Thoracic aorta endothelial cell (primary cell): Measurements from ENCODE around the gene SSBP4. TPM values are rescaled to one million over a fixed set of nuclear protein-coding genes. Genes with fewer than 3 reads are reported as not detected.

Source experiments
- small RNA-seq: library from RNA; depleted of rRNA; stranded (forward); fragments of <200 nt; gene quantifications from one replicate; pipeline ENCODE3, GENCODE V24; 2012
- total RNA-seq: library from RNA; depleted of rRNA; stranded (reverse); fragments of >200 nt; gene quantifications from 2 replicates; pipeline ENCODE4 v1.2.3, GENCODE V29; 2012

Gene SSBP4
- total RNA-seq: 82.0 and 110 TPM in 2 replicates

GRCh38 chr19:18419195-18419698 lies at the start of gene SSBP4:
Gene SSBP4, plus strand, starts transcription at chr19:18419398. Its CDS starts 251 bp downstream, at chr19:18419649.

GRCh38 chr19:18385675-18386542 lies 33.3 kb upstream of the SSBP4 start, which contains the start of gene GDF15:
Gene GDF15, plus strand, starts transcription at chr19:18386158. Its CDS starts 32 bp downstream, at chr19:18386190.

GRCh38 chr19:18397242-18398202 lies 21.7 kb upstream of the SSBP4 start, which contains the start of gene LRRC25:
Gene LRRC25, minus strand, starts transcription at chr19:18397622. Its CDS starts 659 bp downstream, at chr19:18396963.

GRCh38 chr19:18437491-18438330 lies 18.5 kb downstream of the SSBP4 start, which contains the start of gene ISYNA1:
Gene ISYNA1, minus strand, starts transcription at chr19:18438133. Its CDS starts 154 bp downstream, at chr19:18437979.

Small RNA genes lying within 50 kb of the gene (small RNA-seq; reads per million reads assigned to genes)
- 3.9 reads per million, percentile 74 among the genes with 10 or more reads in this experiment for gene MIR3189

Other genes with a start within 250 kb of the SSBP4 start
- 0.93 and 1.5 TPM in 2 replicates for gene IFI30, start 245.6 kb upstream of the SSBP4 start, total RNA-seq
- gene MPV17L2, start 226.2 kb upstream of the SSBP4 start, total RNA-seq: 11.0 and 11.7 TPM in 2 replicates
- 0.27 and 0.65 TPM in 2 replicates for gene RAB3A, start 215.4 kb upstream of the SSBP4 start, total RNA-seq
- gene PDE4C, start 193.0 kb upstream of the SSBP4 start, total RNA-seq: 0.13 and 0.57 TPM in 2 replicates
- 0.22 and 0.40 TPM in 2 replicates for gene IQCN, start 144.9 kb upstream of the SSBP4 start, total RNA-seq
- gene JUND, start 137.8 kb upstream of the SSBP4 start, total RNA-seq: 43.2 and 44.9 TPM in 2 replicates
- gene LSM4, start 96.3 kb upstream of the SSBP4 start, total RNA-seq: 115 and 138 TPM in 2 replicates
- 18.5 and 22.5 TPM in 2 replicates for gene PGPEP1, start 78.8 kb upstream of the SSBP4 start, total RNA-seq
- gene GDF15, start 33.2 kb upstream of the SSBP4 start, total RNA-seq: 103 and 114 TPM in 2 replicates
- gene LRRC25, start 21.8 kb upstream of the SSBP4 start, total RNA-seq: not detected in 2 replicates
- 24.1 and 24.6 TPM in 2 replicates for gene ISYNA1, start 18.7 kb downstream of the SSBP4 start, total RNA-seq
- gene ELL, start 102.7 kb downstream of the SSBP4 start, total RNA-seq: 10.6 and 16.2 TPM in 2 replicates
- 115 and 131 TPM in 2 replicates for gene FKBP8, start 124.2 kb downstream of the SSBP4 start, total RNA-seq
- 88.6 and 99.8 TPM in 2 replicates for gene KXD1, start 138.5 kb downstream of the SSBP4 start, total RNA-seq
- gene UBA52, start 152.5 kb downstream of the SSBP4 start, total RNA-seq: 567 and 715 TPM in 2 replicates
- gene REX1BD, start 169.4 kb downstream of the SSBP4 start, total RNA-seq: 43.6 and 49.3 TPM in 2 replicates
- gene CRLF1, start 187.4 kb downstream of the SSBP4 start, total RNA-seq: 0.07 TPM in 1 of 2 replicates, not detected in the other
- 0.13 and 0.14 TPM in 2 replicates for gene TMEM59L, start 193.5 kb downstream of the SSBP4 start, total RNA-seq
- 3.5 and 4.5 TPM in 2 replicates for gene KLHL26, start 217.6 kb downstream of the SSBP4 start, total RNA-seq